GM18507 (cell line): ENCODE data around the gene MRPL17.

ENCODE experiments used
- DNase-seq: peaks from one replicate; pipeline ENCODE4 v3.0.0; 2011; ENCODE audit warnings: low read depth; ENCODE audit not compliant: insufficient read length; ENCODE audit errors: extremely low spot score
- FAIRE-seq: peaks from 2 replicates; lab custom pipeline; 2011; peaks lifted over from hg19 to GRCh38; lab: Jason Lieb, UNC

MRPL17 gene

DNA sequence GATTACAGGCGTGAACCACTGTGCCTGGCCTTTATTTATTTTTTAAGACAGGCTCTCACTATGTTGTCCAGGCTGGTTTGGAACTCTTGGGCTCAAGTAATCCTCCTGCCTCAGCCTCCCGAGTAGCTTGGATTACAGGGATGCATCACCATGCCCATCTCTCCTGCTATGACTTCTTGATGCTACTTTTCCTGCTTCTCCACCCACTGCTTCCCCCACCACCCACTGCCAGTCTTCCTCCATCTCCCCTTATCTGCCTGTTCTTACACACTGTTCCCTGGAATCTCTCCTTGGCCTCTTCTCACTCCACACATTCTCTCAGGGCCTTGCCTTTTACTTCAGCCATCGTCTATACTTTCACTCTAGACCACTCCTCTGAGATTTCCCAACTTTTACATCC, 46.7 kb downstream of the MRPL17 start:
- no peak for FAIRE-seq
- DNase-seq: no peak

DNA sequence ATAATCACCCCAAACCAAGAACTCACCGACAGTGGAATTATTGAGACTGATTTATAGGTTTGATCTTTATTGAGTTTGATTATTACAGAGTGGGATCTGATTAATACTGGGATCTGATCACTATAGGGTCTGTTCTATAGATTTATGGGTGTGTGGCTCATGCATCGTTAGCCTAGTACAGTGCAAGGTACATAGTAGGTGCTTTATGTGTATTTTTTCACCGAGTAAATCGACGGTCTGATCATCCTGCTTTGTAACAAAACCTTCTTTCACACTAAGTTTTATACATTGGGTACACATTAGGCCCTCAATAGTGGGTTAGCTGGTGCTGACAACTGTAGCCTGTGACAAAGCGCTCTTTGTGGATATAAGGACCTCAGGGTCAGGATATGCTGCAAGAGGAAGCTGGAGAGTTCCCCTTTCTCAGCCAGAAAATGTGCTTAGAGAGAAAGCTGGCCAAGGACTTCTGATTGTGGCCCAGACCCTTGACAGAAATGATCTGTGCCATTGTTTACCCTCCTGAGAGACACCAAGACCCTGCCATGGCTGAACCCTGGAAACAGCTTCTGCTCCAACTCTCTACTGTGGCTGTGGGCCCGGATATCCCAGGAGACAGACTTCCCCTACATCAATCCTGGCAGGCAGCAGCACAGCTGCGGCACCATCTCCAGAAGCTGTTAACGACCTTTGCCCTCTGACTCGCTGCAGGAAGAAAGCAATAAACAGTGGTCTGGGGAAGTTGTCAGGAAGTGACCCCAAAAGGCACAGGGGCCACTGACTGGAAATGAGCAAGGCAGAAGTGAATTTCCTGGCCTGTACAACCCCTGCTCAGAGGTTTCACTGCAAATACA, 47.8 kb downstream of the MRPL17 start:
- FAIRE-seq (no peak), DNase-seq (no peak)

- DNase-seq (no peak), FAIRE-seq (no peak)
These were observed 48.6 kb downstream of the MRPL17 start for GRCh38 chr11:6634534-6634933.

DNA sequence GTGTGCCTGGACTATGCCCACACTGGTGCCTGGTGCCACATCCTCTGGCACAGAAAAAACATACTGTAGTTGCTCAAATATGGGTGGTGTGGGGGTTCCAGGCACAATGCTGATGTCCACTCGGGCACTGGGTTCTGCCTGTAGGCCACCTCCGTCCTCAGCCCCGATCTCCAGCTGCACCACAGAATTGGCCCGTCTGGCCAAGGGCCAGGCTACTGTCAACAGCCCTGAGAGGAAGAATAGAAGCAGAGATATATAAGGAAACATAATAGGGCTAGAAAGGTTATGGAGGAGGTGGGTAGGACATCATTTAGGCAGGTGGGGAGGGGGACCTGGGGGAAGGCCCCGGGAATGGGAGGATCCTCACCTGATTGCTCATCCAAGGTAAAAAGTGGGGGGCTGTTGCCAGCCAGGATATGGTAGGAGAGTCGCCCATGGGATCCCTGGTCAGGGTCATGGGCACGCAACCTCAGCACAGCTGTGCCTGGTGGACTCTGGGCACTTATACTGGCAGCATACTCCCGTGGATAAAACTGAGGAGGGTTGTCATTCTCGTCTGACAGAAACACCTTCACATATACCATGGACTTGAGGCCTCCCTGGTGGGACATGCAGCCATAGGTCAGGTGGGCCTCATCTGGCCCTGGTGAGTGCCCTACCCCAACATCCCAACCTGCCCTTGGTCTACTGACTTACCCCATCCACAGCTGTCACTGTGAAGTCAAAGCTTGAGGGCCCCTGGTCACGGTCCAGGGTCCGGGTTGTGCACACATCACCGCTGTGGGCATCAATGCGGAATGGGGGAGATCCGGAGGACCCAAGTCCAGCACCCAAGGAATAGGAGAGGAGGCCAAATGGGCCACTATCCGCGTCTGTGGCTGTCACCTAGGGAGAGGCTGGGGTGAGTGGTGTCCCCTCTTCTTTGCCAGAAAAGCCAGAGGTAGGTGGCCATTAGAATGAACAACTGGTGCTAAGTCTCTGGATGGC, 49.4 kb downstream of the MRPL17 start:
- FAIRE-seq (no peak), DNase-seq (no peak)

- FAIRE-seq: no peak
- no peak for DNase-seq
These were observed 50.7 kb downstream of the MRPL17 start for GRCh38 chr11:6632116-6633073.

DNA sequence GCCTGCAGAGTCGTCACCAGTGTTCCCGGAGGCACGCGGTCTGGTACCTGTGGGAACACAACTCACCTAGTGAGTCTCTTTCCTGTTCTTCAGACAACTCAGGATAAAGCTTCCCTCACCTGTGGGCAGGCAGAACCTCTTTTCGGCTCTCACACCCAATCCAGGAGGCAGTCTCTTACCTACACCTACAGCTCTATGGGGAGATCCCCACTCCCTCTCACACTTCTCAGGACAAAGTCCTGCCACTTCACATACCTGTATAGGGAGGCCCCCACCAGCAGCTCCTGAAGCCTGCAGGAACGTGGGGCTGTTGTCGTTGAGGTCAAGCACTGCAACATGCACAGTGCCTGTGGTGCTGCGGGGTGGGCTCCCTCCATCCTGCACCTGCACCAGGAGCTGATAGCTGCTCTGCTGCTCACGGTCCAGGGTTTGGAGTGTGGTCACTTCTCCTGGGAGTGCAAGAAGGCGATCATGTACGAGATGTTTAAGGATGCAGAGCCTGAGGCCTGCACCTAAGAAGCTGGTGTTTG, 51.7 kb downstream of the MRPL17 start:
- DNase-seq: no peak
- no peak for FAIRE-seq

GRCh38 chr11:6630632-6631291, 52.4 kb downstream of the MRPL17 start:
- DNase-seq (no peak), FAIRE-seq (no peak)
